Muscle layer of duodenum (tissue), 2 donors: Measurements from ENCODE around the gene ACP1.

ENCODE experiments used
- H3K27ac ChIP-seq: one replicate; pipeline ENCODE4 v1.7.0; 2013; ENCODE audit warnings: mild to moderate bottlenecking, low read length
- H3K27me3 ChIP-seq: one replicate; pipeline ENCODE4 v1.7.0; 2013; ENCODE audit warnings: low read depth, mild to moderate bottlenecking, control low read depth, low read length
- H3K36me3 ChIP-seq, 2 donors: one replicate each; pipeline ENCODE4 v1.7.0; 2013; ENCODE audit warnings: low read length in 2 of 2, control low read depth in 1 of 2, mild to moderate bottlenecking in 1 of 2; ENCODE audit not compliant: insufficient read depth in 2 of 2, control insufficient read depth in 1 of 2
- H3K4me1 ChIP-seq, 2 donors: one replicate each; pipeline ENCODE4 v1.7.0; 2013; ENCODE audit warnings: low read length in 2 of 2, mild to moderate bottlenecking in 2 of 2, control low read depth in 1 of 2, moderate library complexity in 1 of 2; ENCODE audit not compliant: insufficient read depth in 2 of 2, control insufficient read depth in 1 of 2
- H3K4me3 ChIP-seq, 2 donors: one replicate each; pipeline ENCODE4 v1.7.0; 2013; ENCODE audit warnings: low read length in 2 of 2, low read depth in 1 of 2, mild to moderate bottlenecking in 1 of 2
- H3K9me3 ChIP-seq, 2 donors: one replicate each; pipeline ENCODE4 v1.7.0; 2013; ENCODE audit warnings: low read length in 2 of 2, control low read depth in 1 of 2, mild to moderate bottlenecking in 1 of 2; ENCODE audit not compliant: control insufficient read depth in 1 of 2
- donor health status: healthy.

The ACP1 gene

DNA sequence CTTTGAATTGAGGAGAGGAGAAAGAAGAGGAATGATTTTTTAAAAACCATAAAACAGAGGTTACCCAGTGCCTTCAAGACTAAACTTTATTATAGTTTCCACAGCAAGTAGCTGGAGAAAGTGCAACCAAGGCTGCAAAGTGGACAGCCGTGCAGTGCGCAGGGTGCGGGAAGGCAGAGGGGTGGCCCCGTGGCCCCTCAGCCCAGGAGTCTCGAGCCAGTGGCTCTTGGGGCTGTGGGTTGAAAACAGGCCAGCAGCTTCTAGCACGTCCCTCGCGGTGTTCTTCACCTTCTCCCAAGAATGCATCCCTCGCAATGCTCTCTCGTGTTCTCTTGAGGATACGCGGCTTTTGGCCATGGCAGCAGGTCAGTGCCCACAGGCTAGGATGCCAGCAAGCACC is 51.6 kb downstream of the ACP1 start:
- Histone ChIP-seq H3K27me3 (no peaks in the 10 kb centered on the region), H3K9me3 (no peaks in the 10 kb centered on the region), H3K27ac (no peak overlapping the region), H3K4me3 (no peak overlapping the region), H3K36me3 (no peaks in the 10 kb centered on the region), H3K4me1 (no peaks in the 10 kb centered on the region)

DNA sequence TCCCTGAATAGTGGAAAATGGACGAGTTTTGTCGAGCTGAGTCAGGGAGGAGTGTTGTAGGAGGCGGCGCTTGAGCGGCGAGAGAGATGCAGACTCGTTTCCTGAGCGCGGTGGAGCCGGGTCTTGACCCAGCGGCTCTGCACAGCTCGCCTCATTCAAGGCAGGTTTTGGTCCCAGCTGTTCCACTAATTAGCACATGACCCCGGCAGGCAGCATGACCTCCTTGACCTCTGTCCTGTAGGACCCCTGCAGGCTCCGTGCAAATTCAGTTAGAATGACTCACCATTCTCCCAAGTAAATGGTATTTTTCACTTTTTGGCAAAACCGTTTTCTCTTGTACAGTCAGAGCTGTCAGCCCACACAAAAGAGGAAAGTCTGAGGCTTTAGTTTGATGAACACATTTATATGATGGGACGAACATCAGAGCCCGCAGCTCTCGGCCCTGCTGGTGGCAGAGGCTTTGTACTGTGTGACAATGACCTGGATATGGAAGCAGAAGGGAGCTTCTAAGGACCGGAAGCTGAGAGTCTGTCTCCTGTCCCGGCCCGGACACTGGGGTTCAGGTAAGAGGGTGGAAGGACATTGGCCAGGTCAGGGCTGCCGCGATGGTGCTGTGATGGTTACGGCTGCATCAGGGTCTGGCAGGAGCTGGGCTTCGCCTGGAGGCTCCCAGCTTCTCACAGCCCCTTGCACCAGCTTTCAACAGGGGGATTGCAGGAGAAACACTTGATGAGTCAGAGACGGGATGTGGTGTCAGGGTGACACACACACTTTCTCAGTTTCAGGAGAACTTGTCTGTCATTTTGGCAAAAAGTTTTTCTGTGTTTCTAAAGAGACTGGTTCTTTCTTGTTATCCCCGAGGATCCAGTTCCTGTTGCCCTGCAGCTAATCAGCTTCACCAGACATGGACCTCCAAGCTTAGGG is 53.0 kb downstream of the ACP1 start:
- no peaks in the 10 kb centered on the region for H3K27me3 ChIP-seq
- H3K27ac ChIP-seq: no peak overlapping the region
- H3K4me3 ChIP-seq: no peak overlapping the region
- H3K4me1 ChIP-seq: no peaks in the 10 kb centered on the region
- no peaks in the 10 kb centered on the region for H3K9me3 ChIP-seq
- no peaks in the 10 kb centered on the region for H3K36me3 ChIP-seq

DNA sequence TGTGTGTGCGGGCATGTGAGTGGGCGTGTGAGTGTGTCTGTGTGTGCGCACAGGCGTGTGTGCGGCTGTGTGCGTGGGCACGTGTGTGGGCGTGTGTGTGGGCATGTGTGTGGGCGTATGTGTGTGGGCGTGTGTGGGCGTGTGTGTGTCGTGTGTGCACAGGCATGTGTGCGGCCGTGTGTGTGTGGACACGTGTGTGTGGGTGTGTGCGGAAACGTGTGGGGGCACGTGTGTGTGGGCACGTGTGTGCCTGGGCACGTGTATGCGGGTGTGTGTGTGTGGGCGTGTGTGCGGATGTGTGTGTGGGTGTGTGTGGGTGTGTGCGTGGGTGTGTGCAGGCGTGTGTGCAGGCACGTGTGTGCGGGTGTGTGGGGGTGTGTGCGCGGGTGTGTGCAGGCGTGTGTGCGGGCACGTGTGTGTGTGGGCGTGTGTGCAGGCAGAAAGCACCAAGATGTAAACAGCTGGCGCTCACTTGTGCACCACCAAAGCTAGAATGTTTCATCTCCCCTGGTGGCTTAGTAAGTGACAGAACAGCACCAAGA is 54.4 kb downstream of the ACP1 start:
- Histone ChIP-seq H3K27me3 (no peaks in the 10 kb centered on the region), H3K4me3 (no peak overlapping the region), H3K27ac (no peak overlapping the region), H3K36me3 (no peaks in the 10 kb centered on the region), H3K9me3 (no peaks in the 10 kb centered on the region), H3K4me1 (no peaks in the 10 kb centered on the region)

DNA sequence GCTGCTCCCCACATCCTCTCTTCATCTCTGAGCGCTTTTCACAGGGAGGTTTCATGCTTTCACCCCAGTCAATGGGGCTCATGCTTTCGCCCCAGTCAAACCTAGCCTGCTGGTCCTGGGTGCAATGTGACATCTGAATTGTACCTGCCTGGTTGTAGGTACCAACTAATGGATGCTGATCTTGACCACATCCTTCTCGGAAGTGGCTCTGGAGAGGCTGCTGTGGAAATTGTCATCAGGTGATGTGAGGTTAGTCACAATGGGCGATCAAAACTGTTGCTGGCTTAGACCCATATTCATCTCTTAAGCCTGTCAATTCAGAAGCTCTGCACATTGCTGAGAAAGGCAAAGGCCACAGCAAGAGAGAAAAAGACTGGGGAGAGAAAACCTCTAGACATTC is 55.8 kb downstream of the ACP1 start:
- no peak overlapping the region for H3K27ac ChIP-seq
- no peaks in the 10 kb centered on the region for H3K4me1 ChIP-seq

DNA sequence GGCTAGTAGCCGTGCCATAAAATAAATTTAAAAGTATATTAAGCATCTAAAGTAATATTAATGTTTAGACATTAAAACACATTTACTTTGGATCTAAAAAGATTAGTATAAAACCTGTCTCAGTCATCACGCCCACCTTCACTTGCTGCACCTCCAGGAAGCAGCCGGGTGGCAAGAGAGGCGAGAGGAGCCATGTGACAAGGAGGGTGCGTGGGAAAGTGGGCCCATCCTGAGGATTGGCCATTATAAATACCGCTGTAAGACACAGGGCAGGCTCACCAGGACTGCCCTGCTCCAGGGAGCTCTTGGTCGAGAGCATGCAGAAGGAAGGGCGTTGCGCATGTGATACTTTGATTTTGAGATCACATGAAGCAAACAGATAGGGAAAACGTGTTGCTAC is 57.6 kb downstream of the ACP1 start:
- no peak overlapping the region for H3K27ac ChIP-seq
- H3K36me3 ChIP-seq: no peaks in the 10 kb centered on the region
- H3K4me1 ChIP-seq: no peaks in the 10 kb centered on the region
- no peaks in the 10 kb centered on the region for H3K9me3 ChIP-seq
- H3K4me3 ChIP-seq: no peak overlapping the region
- H3K27me3 ChIP-seq: no peaks in the 10 kb centered on the region

More for the DNA sequence above, 55.8 kb downstream of the ACP1 start:
- H3K4me3 ChIP-seq: no peak overlapping the region
- H3K9me3 ChIP-seq: no peaks in the 10 kb centered on the region
- H3K36me3 ChIP-seq: no peaks in the 10 kb centered on the region
- H3K27me3 ChIP-seq: no peaks in the 10 kb centered on the region

DNA sequence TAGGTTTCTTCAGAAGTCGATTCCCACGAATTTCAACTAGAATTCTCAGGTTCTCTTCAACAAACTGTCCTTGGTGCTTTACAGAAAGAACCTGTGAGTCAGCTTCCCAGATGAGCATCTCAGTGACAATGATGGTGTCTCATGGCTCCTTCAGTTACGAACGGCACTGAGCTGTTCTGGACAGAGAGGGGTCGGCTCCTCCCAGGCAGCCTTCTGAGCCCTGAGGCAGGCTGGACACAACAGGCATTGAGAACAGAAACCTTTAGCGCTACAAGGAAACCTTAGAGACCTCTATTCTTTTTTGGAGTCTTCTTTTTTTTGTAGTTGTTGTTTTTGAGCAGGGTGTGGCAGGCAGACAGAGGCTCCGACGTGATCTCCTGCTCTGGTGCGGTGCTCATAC is 58.3 kb downstream of the ACP1 start:
- no peaks in the 10 kb centered on the region for H3K36me3 ChIP-seq
- no peaks in the 10 kb centered on the region for H3K4me1 ChIP-seq
- H3K4me3 ChIP-seq: no peak overlapping the region
- H3K27ac ChIP-seq: no peak overlapping the region
- no peaks in the 10 kb centered on the region for H3K27me3 ChIP-seq
- H3K9me3 ChIP-seq: no peaks in the 10 kb centered on the region
